Naive B cell (primary cell): Measurements from ENCODE around the gene STAT1. TPM values are rescaled to one million over a fixed set of nuclear protein-coding genes. Genes with fewer than 3 reads are reported as not detected.
A peak's percentile ranks its signal among the peaks of the same experiment; 100 is the strongest.

ENCODE experiments used
- ATAC-seq, 2 donors: fragments of 150-1000 bp; cut with Tn5 transposase; 2 replicates each; pipeline ENCODE4 v1.10.0; 2021; ENCODE audit warnings: low read depth in 2 of 2, mild to moderate bottlenecking in 2 of 2, moderate library complexity in 2 of 2
- DNase-seq: peaks from one replicate; pipeline ENCODE4 v3.0.0; 2022
- H3K27ac Mint-ChIP-seq, 6 donors: one replicate each; pipeline ENCODE4 v1.8.0; 2020 to 2022; ENCODE audit warnings: mild to moderate bottlenecking in 6 of 6, mixed read lengths in 6 of 6, moderate library complexity in 5 of 6, inconsistent platforms in 2 of 6
- H3K27me3 Mint-ChIP-seq, 3 donors: one replicate each; pipeline ENCODE4 v1.8.0; 2021 to 2022; ENCODE audit warnings: mixed read lengths in 3 of 3, mild to moderate bottlenecking in 1 of 3
- H3K36me3 Mint-ChIP-seq, 2 donors: one replicate each; pipeline ENCODE4 v1.8.0; 2020 to 2022; ENCODE audit warnings: mixed read lengths in 2 of 2, inconsistent platforms in 1 of 2, mild to moderate bottlenecking in 1 of 2
- H3K4me1 Mint-ChIP-seq, 3 donors: one replicate each; pipeline ENCODE4 v1.8.0; 2020 to 2022; ENCODE audit warnings: mixed read lengths in 3 of 3, inconsistent platforms in 1 of 3, mild to moderate bottlenecking in 1 of 3, moderate library complexity in 1 of 3
- H3K4me3 Mint-ChIP-seq, 8 donors: one replicate each; pipeline ENCODE4 v1.8.0; 2020 to 2022; ENCODE audit warnings: mild to moderate bottlenecking in 8 of 8, mixed read lengths in 8 of 8, moderate library complexity in 8 of 8, inconsistent platforms in 2 of 8
- H3K9me3 Mint-ChIP-seq, 7 donors: one replicate each; pipeline ENCODE4 v1.8.0; 2020 to 2022; ENCODE audit warnings: mixed read lengths in 7 of 7, mild to moderate bottlenecking in 5 of 7, inconsistent platforms in 2 of 7, moderate library complexity in 1 of 7
- polyA plus RNA-seq, 6 donors: library from polyadenylated mRNA; unstranded; fragments of 300-500 nt; fragmentation: Illumina TruSeq; gene quantifications; one replicate each; pipeline ENCODE4 v1.2.3, GENCODE V29; 2021; ENCODE audit warnings: low read depth in 6 of 6

Gene STAT1
- polyA plus RNA-seq, result 100 to 1,000 TPM in 1 of 6 donors, 10 to 100 TPM in 5; 36.9 to 140 (median 54.8) TPM

DNA sequence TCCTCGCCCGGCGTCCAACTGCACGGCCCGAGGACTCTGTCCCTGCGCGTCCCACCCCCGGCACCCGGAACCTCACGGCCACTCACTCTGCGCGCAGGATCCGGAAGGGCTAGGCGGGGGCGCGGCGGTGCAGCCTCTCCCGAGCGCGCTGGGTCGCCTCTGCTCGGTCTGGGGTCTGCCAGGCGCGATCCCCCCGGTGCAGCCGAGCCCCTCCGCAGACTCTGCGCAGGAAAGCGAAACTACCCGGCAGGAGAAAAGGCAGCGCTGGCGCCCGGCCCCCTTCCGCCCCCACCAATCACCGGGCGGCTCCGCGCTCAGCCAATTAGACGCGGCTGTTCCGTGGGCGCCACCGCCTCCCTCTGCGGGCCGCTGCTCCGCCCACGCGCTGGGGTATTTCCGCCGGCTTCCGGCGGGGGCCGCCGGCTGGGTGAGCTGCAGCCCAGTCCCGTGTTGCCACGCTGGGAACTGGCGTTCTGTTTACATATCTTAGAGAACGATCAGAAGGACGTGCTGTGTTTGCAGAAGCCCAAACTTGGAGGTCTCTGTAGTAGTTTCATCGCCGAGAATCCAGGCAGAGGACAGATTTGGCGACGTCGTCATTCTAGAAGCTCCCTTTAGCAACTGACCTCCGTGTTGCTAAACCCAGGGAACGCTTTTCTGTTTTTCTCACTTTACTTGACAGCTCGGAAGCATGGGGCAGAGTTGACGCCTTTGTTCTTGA lies at the start of gene STAT1:
Gene STAT1, minus strand, starts transcription at position 240 of the 721 bp plus-strand sequence. CDS start 4,168 bp downstream, outside the sequence.
- Mint-ChIP-seq H3K9me3 (peaks cover 0 to 3% (median 0%) of the 10 kb centered on the region in 7 donors), H3K4me1 (peaks cover 6 to 16% (median 7%) of the 10 kb centered on the region in 3 donors), H3K4me3 (no peak within 1 kb of the TSS), H3K27ac (no peak within 1 kb of the TSS), H3K36me3 (no peaks in the 10 kb centered on the region), H3K27me3 (no peaks in the 10 kb centered on the region)
- DNase-seq, result peak; percentile 96
- peak; percentile 88 to 90 for ATAC-seq

DNA sequence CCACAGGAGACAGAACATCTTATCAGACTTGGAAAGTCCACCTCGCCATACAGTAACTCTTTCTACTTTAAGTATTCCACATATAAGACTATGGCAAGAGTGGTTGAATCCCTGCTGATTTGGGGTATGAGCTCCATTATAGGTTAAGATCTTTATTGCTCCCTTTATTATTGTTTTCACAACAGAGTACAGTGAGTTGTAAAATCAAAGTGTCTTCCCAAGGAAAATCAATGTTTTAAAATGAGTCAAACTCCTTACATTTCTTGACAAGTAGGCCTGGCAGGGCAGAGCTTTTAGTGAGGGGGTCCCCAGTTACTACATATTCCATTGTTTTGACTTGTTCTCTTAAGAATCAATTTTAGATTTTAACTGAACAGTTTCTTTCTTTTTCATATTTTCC lies 49.6 kb upstream of the STAT1 start:
- no peak for ATAC-seq
- no peaks in the 10 kb centered on the region for H3K9me3 Mint-ChIP-seq
- peaks cover 0 to 14% of the 10 kb centered on the region in 2 donors for H3K36me3 Mint-ChIP-seq
- DNase-seq, result no peak
- no peaks in the 10 kb centered on the region for H3K27me3 Mint-ChIP-seq
- H3K4me3 Mint-ChIP-seq, result no peak overlapping the region
- H3K4me1 Mint-ChIP-seq, result no peaks in the 10 kb centered on the region
- no peak overlapping the region for H3K27ac Mint-ChIP-seq

GRCh38 chr2:191061381-191061980 lies 47.5 kb upstream of the STAT1 start:
- Mint-ChIP-seq H3K9me3 (no peaks in the 10 kb centered on the region), H3K27me3 (peaks cover 0 to 8% (median 4%) of the 10 kb centered on the region in 3 donors), H3K36me3 (peaks cover 0 to 14% of the 10 kb centered on the region in 2 donors), H3K27ac (no peak overlapping the region), H3K4me3 (no peak overlapping the region), H3K4me1 (peaks cover 0 to 2% (median 0%) of the 10 kb centered on the region in 3 donors)
- ATAC-seq (no peak), DNase-seq (no peak)

GRCh38 chr2:191059308-191059707 lies 45.3 kb upstream of the STAT1 start:
- Mint-ChIP-seq H3K4me1 (peaks cover 0 to 2% (median 0%) of the 10 kb centered on the region in 3 donors), H3K27ac (no peak overlapping the region), H3K36me3 (peaks cover 0 to 9% of the 10 kb centered on the region in 2 donors)

GRCh38 chr2:191056228-191056627 lies 42.3 kb upstream of the STAT1 start:
- Mint-ChIP-seq H3K27me3 (peaks cover 0 to 8% (median 4%) of the 10 kb centered on the region in 3 donors), H3K4me3 (no peak overlapping the region), H3K9me3 (no peaks in the 10 kb centered on the region), H3K27ac (peak overlapping the region in 1 of 6 donors; percentile 88), H3K36me3 (no peaks in the 10 kb centered on the region), H3K4me1 (peaks cover 0 to 2% (median 0%) of the 10 kb centered on the region in 3 donors)
- no peak for ATAC-seq
- no peak for DNase-seq

More at GRCh38 chr2:191059308-191059707, 45.3 kb upstream of the STAT1 start:
- ATAC-seq, result no peak
- no peaks in the 10 kb centered on the region for H3K9me3 Mint-ChIP-seq
- no peak overlapping the region for H3K4me3 Mint-ChIP-seq
- DNase-seq, result no peak
- peaks cover 0 to 8% (median 4%) of the 10 kb centered on the region in 3 donors for H3K27me3 Mint-ChIP-seq

DNA sequence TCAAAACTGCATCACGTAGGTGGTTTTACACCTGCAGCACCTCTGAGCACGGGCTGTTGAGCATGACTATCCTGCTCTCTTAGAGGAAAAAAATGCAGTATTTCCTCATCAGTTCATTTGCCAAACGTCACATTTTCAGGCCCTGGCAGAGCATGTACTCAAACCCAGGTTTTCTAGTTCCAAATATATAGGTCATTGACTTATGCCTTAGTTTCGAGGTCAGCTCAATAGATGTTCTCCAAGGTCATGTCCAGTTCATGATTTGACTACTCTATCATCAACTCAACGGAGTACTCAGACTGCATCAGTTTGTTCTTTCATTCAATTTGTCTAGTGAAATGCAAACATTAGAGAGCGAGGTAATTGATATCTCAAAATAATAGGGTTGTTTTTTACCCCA lies 39.3 kb upstream of the STAT1 start:
- Mint-ChIP-seq H3K27ac (no peak overlapping the region), H3K36me3 (no peaks in the 10 kb centered on the region), H3K4me1 (peaks cover 0 to 2% (median 0%) of the 10 kb centered on the region in 3 donors), H3K27me3 (peaks cover 0 to 8% (median 4%) of the 10 kb centered on the region in 3 donors), H3K4me3 (no peak overlapping the region), H3K9me3 (no peaks in the 10 kb centered on the region)
- ATAC-seq, result no peak
- DNase-seq, result no peak

- Mint-ChIP-seq H3K36me3 (no peaks in the 10 kb centered on the region), H3K27me3 (peaks cover 2 to 5% (median 3%) of the 10 kb centered on the region in 3 donors), H3K9me3 (no peaks in the 10 kb centered on the region), H3K4me3 (no peak overlapping the region), H3K4me1 (peaks cover 0 to 2% (median 0%) of the 10 kb centered on the region in 3 donors), H3K27ac (no peak overlapping the region)
- peak; percentile 39 for DNase-seq
- ATAC-seq, result peak; percentile 67 to 77
Measured at GRCh38 chr2:191051825-191052778, 38.1 kb upstream of the STAT1 start.

- ATAC-seq (no peak), DNase-seq (no peak)
- H3K27me3 Mint-ChIP-seq, result peaks cover 0 to 12% (median 0%) of the 10 kb centered on the region in 3 donors
- H3K4me1 Mint-ChIP-seq, result no peaks in the 10 kb centered on the region
- no peak overlapping the region for H3K27ac Mint-ChIP-seq
- H3K4me3 Mint-ChIP-seq, result no peak overlapping the region
- no peaks in the 10 kb centered on the region for H3K9me3 Mint-ChIP-seq
- no peaks in the 10 kb centered on the region for H3K36me3 Mint-ChIP-seq
Measured at GRCh38 chr2:191051177-191051576, 37.2 kb upstream of the STAT1 start.

DNA sequence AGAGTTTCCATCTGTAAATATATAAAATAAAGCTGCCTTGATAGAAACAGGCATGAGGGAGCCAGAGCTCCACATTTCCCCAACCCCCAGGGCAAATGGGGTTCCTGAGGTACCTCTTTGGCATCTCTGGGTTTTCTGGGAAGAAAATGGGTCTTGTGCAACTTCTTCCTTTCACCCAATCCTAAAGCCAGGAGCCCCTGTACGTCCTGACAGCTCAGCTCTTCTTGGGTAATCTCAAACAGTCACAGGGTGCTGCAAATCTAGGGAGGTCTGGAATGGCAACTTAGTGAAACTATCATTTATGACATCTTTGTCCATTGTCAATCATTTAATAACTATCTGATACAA lies 36.6 kb upstream of the STAT1 start:
- H3K9me3 Mint-ChIP-seq, result no peaks in the 10 kb centered on the region
- no peaks in the 10 kb centered on the region for H3K4me1 Mint-ChIP-seq
- ATAC-seq (no peak), DNase-seq (no peak)
- H3K4me3 Mint-ChIP-seq, result no peak overlapping the region
- peak overlapping the region in 1 of 6 donors; percentile 75 for H3K27ac Mint-ChIP-seq
- peaks cover 0 to 12% (median 0%) of the 10 kb centered on the region in 3 donors for H3K27me3 Mint-ChIP-seq
- H3K36me3 Mint-ChIP-seq, result no peaks in the 10 kb centered on the region

- peaks cover 0 to 12% (median 0%) of the 10 kb centered on the region in 3 donors for H3K27me3 Mint-ChIP-seq
- ATAC-seq (no peak), DNase-seq (no peak)
- H3K36me3 Mint-ChIP-seq, result no peaks in the 10 kb centered on the region
- no peak overlapping the region for H3K4me3 Mint-ChIP-seq
- H3K9me3 Mint-ChIP-seq, result no peaks in the 10 kb centered on the region
- H3K4me1 Mint-ChIP-seq, result no peaks in the 10 kb centered on the region
- peak overlapping the region in 1 of 6 donors; percentile 20 for H3K27ac Mint-ChIP-seq
Measured at GRCh38 chr2:191049728-191050639, 36.0 kb upstream of the STAT1 start.

GRCh38 chr2:191048073-191048472 lies 34.1 kb upstream of the STAT1 start:
- Mint-ChIP-seq H3K27ac (no peak overlapping the region), H3K36me3 (no peaks in the 10 kb centered on the region), H3K27me3 (peaks cover 0 to 18% (median 9%) of the 10 kb centered on the region in 3 donors), H3K9me3 (peaks cover 0 to 9% (median 4%) of the 10 kb centered on the region in 7 donors), H3K4me3 (no peak overlapping the region), H3K4me1 (no peaks in the 10 kb centered on the region)
- no peak for DNase-seq
- ATAC-seq, result no peak

DNA sequence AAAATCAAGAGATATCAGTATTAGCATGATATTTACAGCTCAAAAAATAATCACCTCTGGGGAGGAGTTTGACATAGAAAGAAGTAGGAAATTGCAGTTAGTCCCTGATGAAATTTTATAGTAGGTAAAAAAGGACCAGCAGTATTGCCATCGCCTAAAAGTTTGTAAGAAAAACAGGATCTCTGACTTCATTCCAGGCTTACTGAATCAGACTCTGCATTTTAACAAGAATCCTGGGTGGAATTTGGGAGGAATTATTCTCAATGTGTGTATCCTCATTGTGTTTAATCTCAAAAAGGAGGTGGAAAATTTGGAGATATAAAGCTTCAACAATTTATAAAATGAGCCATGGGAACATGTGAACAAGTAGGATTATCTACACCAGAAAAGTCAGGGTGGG lies 31.2 kb upstream of the STAT1 start:
- no peak for ATAC-seq
- Mint-ChIP-seq H3K4me3 (no peak overlapping the region), H3K4me1 (no peaks in the 10 kb centered on the region), H3K27ac (no peak overlapping the region), H3K36me3 (no peaks in the 10 kb centered on the region), H3K27me3 (peaks cover 4 to 19% (median 18%) of the 10 kb centered on the region in 3 donors), H3K9me3 (peaks cover 0 to 10% (median 4%) of the 10 kb centered on the region in 7 donors)
- DNase-seq, result no peak
